Measurements from ENCODE around the gene PRKCQ. TPM values are rescaled to one million over a fixed set of nuclear protein-coding genes. Genes with fewer than 3 reads are reported as not detected.

The PRKCQ gene
- total and polyA plus RNA-seq, 2 of the 4 experiments (the other 2 are of a cell fraction): under 0.01 to 0.03 TPM

GRCh38 chr10:6469661-6470060 is 110.4 kb downstream of the PRKCQ start:
- no peak for TF ChIP-seq RFX5 (IDR thresholded peaks at IDR 0.05; ENCODE audit: low read depth, low read length)
- TF ChIP-seq RCOR1 (IDR thresholded peaks at IDR 0.05; ENCODE audit: insufficient replicate concordance, low read length): no peak
- no peak for TF ChIP-seq ELK1 (IDR thresholded peaks at IDR 0.05; ENCODE audit: borderline replicate concordance, low read depth, low read length)
- TF ChIP-seq FOS (IDR thresholded peaks at IDR 0.05; ENCODE audit: low read depth, low read length): no peak
- no peak for TF ChIP-seq CEBPB (IDR thresholded peaks at IDR 0.05; ENCODE audit: low read depth, low read length)
- TF ChIP-seq NFE2L2 (IDR thresholded peaks at IDR 0.05; ENCODE audit: low read depth, low read length): no peak
- TF ChIP-seq POLR2A (IDR thresholded peaks at IDR 0.05; ENCODE audit: low read depth, low read length): no peak
- no peak for TF ChIP-seq MAZ (IDR thresholded peaks at IDR 0.05; ENCODE audit: borderline replicate concordance, low read depth, low read length)
- TF ChIP-seq SMC3 (IDR thresholded peaks at IDR 0.05; ENCODE audit: low read depth, low read length): no peak
- no peak for TF ChIP-seq BHLHE40 (IDR thresholded peaks at IDR 0.05; ENCODE audit: low read depth, low read length)
- TF ChIP-seq CHD1 (IDR thresholded peaks at IDR 0.05; ENCODE audit: low read depth, low read length): no peak
- TF ChIP-seq, protein P1, sequence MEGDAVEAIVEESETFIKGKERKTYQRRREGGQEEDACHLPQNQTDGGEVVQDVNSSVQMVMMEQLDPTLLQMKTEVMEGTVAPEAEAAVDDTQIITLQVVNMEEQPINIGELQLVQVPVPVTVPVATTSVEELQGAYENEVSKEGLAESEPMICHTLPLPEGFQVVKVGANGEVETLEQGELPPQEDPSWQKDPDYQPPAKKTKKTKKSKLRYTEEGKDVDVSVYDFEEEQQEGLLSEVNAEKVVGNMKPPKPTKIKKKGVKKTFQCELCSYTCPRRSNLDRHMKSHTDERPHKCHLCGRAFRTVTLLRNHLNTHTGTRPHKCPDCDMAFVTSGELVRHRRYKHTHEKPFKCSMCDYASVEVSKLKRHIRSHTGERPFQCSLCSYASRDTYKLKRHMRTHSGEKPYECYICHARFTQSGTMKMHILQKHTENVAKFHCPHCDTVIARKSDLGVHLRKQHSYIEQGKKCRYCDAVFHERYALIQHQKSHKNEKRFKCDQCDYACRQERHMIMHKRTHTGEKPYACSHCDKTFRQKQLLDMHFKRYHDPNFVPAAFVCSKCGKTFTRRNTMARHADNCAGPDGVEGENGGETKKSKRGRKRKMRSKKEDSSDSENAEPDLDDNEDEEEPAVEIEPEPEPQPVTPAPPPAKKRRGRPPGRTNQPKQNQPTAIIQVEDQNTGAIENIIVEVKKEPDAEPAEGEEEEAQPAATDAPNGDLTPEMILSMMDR (conservative IDR thresholded peaks at IDR 0.05; ENCODE audit: low read depth, low read length): no peak
- no peak for TF ChIP-seq MAFK (IDR thresholded peaks at IDR 0.05; ENCODE audit: low read depth, low read length)
- TF ChIP-seq MXI1 (IDR thresholded peaks at IDR 0.05; ENCODE audit: borderline replicate concordance, low read depth, low read length): no peak
- intact Hi-C loops (cut with micrococcal nuclease): no loop called here
- in situ Hi-C loops (cut with MboI; ENCODE audit: low sequenced_read_pairs): no loop called here
- Histone ChIP-seq H4K5ac (ENCODE audit: low read depth, low read length) (no peak overlapping the region), H3K23ac (ENCODE audit: low read depth, low read length) (no peak overlapping the region), H3K36me3 (ENCODE audit: control insufficient read depth, insufficient read depth, low read length) (no peaks in the 10 kb centered on the region), H3K79me1 (ENCODE audit: low read depth in 1 of 2, low read length in 2 of 2) (no peaks in the 10 kb centered on the region), H3K18ac (ENCODE audit: low read depth, low read length) (no peak overlapping the region), H3K4me3 (ENCODE audit: insufficient read depth, low read depth, low read length) (no peak overlapping the region), H3K4me1 (ENCODE audit: control insufficient read depth, insufficient read depth, low read length) (no peaks in the 10 kb centered on the region), H2AFZ (replicated peaks; ENCODE audit: low read length, poor library complexity) (no peak overlapping the region), H3K14ac (replicated peaks; ENCODE audit: low read depth, low read length) (no peak overlapping the region), H3K9me1 (ENCODE audit: insufficient read depth, low read length) (no peaks in the 10 kb centered on the region), H2BK5ac (ENCODE audit: low read depth, low read length, poor library complexity, severe bottlenecking) (no peak overlapping the region), H3K9ac (ENCODE audit: low read depth, low read length) (no peak overlapping the region), H3K27me3 (ENCODE audit: control insufficient read depth, insufficient read depth, low read length) (no peaks in the 10 kb centered on the region), H3K27ac (ENCODE audit: insufficient read depth, low read length) (no peak overlapping the region), H2AK5ac (ENCODE audit: low read depth, low read length) (no peak overlapping the region), H3K4me2 (ENCODE audit: low read depth, low read length) (no peak overlapping the region), H3K56ac (ENCODE audit: extremely low read depth, insufficient read depth, low read length) (no peak overlapping the region), H3K9me3 (ENCODE audit: control insufficient read depth, insufficient read depth, low read length) (no peaks in the 10 kb centered on the region), H2BK20ac (ENCODE audit: low read depth, low read length) (no peak overlapping the region), H2BK120ac (ENCODE audit: low read depth, low read length) (no peak overlapping the region), H2BK15ac (ENCODE audit: low read depth, low read length) (no peak overlapping the region), H4K8ac (ENCODE audit: low read depth in 2 of 2, low read length in 2 of 2) (no peak overlapping the region), H4K91ac (ENCODE audit: insufficient read depth, low read depth, low read length) (no peak overlapping the region), H4K20me1 (ENCODE audit: insufficient read depth, low read length) (no peaks in the 10 kb centered on the region), H2AK9ac (replicated peaks; ENCODE audit: low read depth, low read length, poor library complexity) (no peak overlapping the region), H3K4ac (ENCODE audit: low read depth, low read length) (no peak overlapping the region)
- no peak for DNase-seq
- ATAC-seq (ENCODE audit: low read depth): no peak
- BruUV-seq (replicated peaks): no TSS peak
- dilution Hi-C loops (cut with HindIII; ENCODE audit: low sequenced_read_pairs, unreplicated experiment): no loop called here
- POLR2A ChIA-PET (ENCODE audit: unreplicated experiment): no interaction called here
- CTCF ChIA-PET: no interaction called here
